C4-2B (cell line): ENCODE measurements around the gene FOXS1.

Experiments
- H3K27ac ChIP-seq: fragments of 450-650 bp; 2 replicates; pipeline ENCODE4 v1.5.1; 2017
- ZFX ChIP-seq: fragments of 450-650 bp; IDR thresholded peaks from 2 replicates; pipeline ENCODE4 v1.6.1; 2017
- TF ChIP-seq, protein P1 (sequence below): fragments of 450-650 bp; conservative IDR thresholded peaks from 2 replicates; pipeline ENCODE4 v1.5.1; 2017; ENCODE audit warnings: mild to moderate bottlenecking

FOXS1 gene

DNA sequence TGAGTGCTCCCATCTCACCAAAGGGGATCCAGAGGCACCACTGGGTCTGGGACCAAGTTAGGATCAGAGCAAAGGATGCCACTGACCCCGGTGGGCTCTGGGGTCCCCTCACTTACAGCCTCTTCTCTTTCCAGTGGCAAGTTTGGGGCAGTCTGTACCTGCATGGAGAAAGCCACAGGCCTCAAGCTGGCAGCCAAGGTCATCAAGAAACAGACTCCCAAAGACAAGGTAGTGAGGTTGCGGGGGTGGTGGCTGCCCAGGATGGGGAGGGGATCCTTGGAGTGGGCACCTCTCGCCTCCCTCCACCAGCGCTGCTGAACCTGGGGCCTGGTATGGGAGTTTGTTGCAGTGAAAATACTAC is 21.3 kb downstream of the FOXS1 start:
- no peak overlapping the region for H3K27ac ChIP-seq
- TF ChIP-seq, protein P1, sequence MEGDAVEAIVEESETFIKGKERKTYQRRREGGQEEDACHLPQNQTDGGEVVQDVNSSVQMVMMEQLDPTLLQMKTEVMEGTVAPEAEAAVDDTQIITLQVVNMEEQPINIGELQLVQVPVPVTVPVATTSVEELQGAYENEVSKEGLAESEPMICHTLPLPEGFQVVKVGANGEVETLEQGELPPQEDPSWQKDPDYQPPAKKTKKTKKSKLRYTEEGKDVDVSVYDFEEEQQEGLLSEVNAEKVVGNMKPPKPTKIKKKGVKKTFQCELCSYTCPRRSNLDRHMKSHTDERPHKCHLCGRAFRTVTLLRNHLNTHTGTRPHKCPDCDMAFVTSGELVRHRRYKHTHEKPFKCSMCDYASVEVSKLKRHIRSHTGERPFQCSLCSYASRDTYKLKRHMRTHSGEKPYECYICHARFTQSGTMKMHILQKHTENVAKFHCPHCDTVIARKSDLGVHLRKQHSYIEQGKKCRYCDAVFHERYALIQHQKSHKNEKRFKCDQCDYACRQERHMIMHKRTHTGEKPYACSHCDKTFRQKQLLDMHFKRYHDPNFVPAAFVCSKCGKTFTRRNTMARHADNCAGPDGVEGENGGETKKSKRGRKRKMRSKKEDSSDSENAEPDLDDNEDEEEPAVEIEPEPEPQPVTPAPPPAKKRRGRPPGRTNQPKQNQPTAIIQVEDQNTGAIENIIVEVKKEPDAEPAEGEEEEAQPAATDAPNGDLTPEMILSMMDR = no peak

DNA sequence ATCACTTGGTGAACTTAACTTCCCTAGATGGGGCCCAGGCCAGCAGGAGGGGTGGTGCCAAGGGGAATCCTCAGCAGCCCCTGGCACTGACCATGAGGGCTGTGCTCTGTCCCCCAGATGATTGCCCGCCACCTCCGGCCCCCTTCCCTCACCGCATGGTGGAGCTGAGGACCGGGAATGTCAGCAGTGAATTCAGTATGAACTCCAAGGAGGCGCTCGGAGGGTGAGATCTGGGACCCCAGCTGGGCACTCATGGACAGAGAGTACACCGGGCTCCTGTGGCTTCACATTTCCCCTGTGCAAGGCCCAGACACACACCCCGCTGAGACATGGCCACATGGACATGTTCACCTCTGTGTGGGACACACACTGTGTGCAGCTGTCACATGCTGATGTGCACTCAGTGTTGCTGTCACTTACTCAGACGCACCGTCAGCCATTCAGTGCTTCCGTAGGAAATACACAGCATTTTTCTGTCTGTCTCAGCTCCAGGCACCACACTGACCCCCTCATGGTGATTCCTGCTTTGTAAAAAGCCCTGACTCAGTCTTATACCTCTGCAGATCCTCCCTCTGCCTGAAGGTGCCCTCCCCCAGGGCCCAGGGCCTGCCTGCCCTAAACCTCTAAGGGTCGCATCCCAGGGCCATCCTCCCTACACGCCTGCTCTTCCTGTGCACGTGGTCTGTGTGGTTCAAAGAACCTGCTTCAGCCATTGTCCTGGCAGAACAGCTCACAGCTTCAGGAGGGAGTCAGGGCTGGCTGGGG is 21.9 kb downstream of the FOXS1 start:
- no peak for TF ChIP-seq ZFX
- TF ChIP-seq, protein P1 = no peak
- H3K27ac ChIP-seq = no peak overlapping the region

DNA sequence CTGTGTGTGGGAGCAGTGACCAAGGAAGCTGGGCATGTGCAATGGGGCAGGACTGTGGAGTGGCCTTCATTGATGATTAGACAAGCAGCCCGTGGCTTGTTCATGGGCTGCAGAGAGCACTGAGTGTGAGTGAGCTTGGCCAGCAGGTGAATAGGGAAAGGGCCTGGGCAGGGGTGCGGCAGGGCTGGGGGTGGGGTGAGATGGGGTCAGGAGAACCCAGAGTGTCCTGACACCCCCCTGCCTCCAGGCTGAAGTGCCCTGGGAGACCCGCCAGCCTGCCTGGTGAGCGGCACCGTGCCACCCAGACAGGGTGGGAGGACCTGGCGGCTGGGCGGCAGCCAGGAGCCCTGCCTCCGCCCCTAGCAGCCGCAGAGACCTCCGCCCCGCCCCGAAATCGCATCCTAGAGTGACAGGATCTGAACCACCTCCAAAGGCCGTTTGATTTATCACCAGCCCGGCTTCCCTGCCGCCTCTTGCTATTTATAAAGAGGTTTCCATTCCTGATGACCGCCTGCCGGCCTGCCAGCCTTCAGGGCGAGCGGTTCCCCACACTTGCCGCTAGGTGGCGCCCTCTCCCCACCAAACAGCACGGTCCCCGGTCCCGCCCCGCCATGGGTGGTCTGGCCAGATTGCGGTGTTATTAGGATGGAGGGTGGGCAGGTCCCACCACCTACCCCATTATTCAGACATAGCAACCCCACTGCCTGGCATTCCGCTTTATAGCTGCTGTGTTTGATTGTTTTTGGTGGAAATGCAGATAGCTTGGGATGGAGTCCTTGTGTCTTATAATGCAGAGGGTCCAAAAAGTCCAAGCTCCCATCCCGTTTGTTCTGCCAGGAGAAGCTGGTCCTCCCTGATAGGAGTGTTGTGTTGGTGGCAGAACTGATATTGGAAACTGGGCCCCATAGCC is 22.7 kb downstream of the FOXS1 start:
- TF ChIP-seq ZFX = no peak
- TF ChIP-seq, protein P1 = peak; percentile 98
- no peak overlapping the region for H3K27ac ChIP-seq

DNA sequence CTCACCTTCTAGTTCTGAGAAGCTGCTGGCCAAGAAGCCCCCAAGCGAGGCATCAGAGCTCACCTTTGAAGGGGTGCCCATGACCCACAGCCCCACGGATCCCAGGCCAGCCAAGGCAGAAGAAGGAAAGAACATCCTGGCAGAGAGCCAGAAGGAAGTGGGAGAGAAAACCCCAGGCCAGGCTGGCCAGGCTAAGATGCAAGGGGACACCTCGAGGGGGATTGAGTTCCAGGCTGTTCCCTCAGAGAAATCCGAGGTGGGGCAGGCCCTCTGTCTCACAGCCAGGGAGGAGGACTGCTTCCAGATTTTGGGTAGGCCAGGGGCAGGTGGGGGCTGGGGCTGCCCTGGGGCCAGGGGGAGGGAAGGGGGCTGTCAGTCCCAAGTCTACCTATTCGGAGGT is 24.0 kb downstream of the FOXS1 start:
- H3K27ac ChIP-seq = no peak overlapping the region
- TF ChIP-seq ZFX = no peak
- TF ChIP-seq, protein P1 = no peak

DNA sequence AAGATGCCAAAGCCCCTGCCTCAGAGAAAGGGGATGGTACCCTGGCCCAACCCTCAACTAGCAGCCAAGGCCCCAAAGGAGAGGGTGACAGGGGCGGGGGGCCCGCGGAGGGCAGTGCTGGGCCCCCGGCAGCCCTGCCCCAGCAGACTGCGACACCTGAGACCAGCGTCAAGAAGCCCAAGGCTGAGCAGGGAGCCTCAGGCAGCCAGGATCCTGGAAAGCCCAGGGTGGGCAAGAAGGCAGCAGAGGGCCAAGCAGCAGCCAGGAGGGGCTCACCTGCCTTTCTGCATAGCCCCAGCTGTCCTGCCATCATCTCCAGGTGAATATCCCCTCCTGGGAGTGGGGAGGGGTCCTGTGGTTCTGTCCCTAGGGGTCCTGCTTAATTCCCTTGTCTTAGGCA is 25.2 kb downstream of the FOXS1 start:
- no peak overlapping the region for H3K27ac ChIP-seq
- TF ChIP-seq, protein P1 = no peak
- no peak for TF ChIP-seq ZFX

DNA sequence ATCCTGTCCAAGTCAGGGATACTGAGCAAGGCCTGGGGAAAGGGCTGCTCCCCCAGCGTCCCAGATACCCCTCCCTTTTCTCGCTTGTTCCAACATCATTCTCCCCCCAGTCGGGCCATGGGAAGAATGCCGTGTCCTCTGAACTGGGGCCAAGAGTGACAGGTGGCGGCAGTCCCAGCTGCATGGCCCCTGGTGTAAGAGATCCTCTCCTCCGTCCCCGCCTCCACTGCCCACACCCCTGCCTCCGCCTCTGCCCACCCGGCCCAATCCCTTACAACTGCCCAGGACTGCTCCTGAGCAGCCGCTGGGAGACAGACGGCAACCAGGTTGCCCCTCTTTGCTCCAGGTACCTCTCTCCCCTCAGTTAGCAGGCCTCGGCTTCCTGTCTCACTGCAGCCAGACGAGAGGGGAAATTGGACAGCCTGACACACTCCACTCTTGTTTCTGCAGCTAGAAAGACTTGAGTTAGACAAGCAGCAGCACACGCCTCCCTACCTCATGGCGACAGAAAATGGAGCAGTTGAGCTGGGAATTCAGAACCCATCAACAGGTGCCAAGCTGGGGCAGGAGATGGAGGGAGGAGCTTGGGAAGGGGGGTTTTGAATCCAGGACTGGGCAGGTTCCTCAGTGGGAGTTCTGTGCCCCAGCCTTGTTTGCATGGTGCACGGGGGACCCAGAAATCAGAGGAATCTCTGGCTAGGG is 26.2 kb downstream of the FOXS1 start, which contains the start of gene MYLK2:
Gene MYLK2 (plus strand): TSS at position 274 of the 702 bp plus-strand sequence. CDS start 225 bp downstream, at position 499.
- H3K27ac ChIP-seq = no peak within 1 kb of the TSS
- TF ChIP-seq, protein P1 = no peak
- no peak for TF ChIP-seq ZFX
